ENCODE data around the gene UBL4A. TPM values are rescaled to one million over a fixed set of nuclear protein-coding genes. Genes with fewer than 3 reads are reported as not detected.
A peak's percentile ranks its signal among the peaks of the same experiment; 100 is the strongest.
"Not testable (repeated sequence)": the region's sequence is repeated elsewhere in the genome, so short reads cannot be mapped to it uniquely, and the experiment has no call there.

Gene UBL4A
- total RNA-seq, 1 donor from 2014 or later = 58.4 TPM

GRCh38 chrX:154512879-154513553 lies 26.6 kb upstream of the UBL4A start:
- no peak for DNase-seq (ENCODE audit: missing footprints)
- intact Hi-C loops (cut with DNase I) = no loop called here
- ATAC-seq = no peak

DNA sequence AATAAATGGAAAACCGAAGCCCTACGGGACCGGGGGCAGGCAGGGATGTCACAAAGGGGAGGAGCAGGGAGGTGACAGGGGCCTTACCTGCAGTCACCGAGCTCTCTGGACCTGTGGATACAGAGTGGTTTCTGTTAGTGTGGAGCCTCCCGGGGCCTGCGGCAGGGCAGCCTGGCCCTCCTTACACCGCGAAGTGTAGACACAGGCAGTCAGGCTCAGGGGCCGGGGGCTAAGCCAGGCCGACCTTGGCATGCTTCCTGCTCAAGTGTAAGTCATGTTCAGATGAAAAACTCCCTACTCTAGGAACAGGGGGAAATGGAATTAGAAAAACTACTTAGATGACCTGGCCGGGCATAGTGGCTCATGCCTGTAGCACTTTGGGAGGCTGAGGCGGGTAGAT lies 25.3 kb upstream of the UBL4A start:
- DNase-seq (ENCODE audit: missing footprints) = no peak
- no peak for ATAC-seq
- intact Hi-C loops (cut with DNase I) = no loop called here

DNA sequence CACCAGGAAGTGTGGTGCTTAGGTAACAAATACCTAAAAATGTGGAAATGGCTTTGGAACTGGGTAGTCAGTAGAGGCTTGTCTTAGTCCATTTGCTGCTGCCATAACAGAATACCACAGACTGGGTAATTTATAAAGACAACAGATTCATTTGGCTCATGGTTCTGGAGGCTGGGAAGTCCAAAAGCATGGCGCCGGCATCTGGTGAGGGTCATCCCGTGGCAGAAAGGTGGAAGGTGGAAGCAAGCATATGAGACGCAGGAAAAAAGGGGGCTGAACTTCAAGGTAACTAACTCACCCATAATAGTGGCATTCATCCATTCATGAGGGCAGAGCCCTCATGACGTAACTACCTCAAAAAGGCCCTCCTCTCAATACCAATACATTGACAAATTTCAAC lies 23.0 kb upstream of the UBL4A start:
- no peak for ATAC-seq
- DNase-seq (ENCODE audit: missing footprints) = no peak
- intact Hi-C loops (cut with DNase I) = no loop called here

DNA sequence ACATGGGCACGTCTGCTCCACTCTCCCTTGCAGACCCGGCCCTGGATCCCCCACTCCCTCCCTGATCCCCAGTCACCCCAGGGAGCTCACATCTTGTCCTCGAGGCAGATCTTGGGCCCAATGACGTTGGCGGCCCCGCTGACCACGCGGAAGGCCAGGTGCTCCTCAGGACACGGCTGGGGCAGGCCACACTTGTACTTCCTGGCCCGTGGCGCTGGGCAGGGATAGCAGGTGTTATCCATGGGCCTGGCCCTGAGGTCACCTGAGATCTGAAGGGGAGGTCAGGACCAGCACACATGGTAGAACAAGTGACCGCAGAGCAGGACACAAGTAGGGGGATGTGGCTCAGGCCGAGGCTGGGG lies 21.9 kb upstream of the UBL4A start:
- intact Hi-C loops (cut with DNase I) = no loop called here
- DNase-seq (ENCODE audit: missing footprints) (no peak), ATAC-seq (no peak)

- intact Hi-C loops (cut with DNase I) = no loop called here
- DNase-seq (ENCODE audit: missing footprints) (no peak), ATAC-seq (no peak)
Observed at GRCh38 chrX:154507673-154508383, 21.4 kb upstream of the UBL4A start.

DNA sequence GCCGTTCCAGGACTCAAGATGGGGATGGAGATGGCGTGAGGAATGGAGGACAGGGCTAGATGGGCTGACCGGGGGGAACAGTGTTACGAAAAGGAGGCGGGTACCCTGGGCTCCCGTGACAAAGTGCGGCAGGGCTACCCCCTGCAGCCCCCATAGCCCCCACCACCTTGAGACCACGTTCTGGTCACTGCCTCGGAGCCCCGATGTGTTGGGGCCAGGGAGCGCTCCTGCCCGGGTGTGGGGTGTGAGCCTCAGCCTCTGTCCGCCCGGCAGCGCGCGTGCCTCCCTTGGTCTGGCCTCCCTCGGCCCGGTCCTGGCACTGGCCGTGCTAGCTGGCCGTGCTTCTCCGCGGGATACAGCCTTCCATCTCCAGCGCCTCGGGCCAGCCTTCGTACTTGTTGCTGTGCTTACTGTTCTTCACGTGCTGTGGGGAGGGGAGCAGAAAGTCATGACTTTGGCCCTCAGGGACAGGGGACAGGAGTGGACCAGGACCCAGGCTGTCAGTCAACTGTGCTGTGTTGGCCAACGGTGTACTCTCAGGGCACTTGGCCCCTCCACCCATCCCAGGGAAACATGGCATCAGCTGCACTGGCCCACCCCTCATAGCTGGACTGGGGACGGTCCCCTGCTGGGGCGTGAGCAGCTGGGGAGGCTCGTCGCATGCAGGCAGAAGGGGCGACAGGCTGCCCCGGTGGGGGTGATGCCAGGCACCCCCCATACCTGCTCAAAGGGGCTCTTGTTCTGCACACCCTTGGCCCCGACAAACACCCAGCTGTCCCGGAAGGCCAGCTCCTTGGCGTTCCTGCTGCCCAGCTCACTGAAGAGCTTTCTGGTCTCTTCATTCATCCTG lies 20.3 kb upstream of the UBL4A start:
- ATAC-seq (no peak), DNase-seq (ENCODE audit: missing footprints) (no peak)
- intact Hi-C loops (cut with DNase I) = no loop called here

GRCh38 chrX:154505734-154506133 lies 19.3 kb upstream of the UBL4A start:
- no peak for DNase-seq (ENCODE audit: missing footprints)
- ATAC-seq = no peak
- intact Hi-C loops (cut with DNase I) = no loop called here

DNA sequence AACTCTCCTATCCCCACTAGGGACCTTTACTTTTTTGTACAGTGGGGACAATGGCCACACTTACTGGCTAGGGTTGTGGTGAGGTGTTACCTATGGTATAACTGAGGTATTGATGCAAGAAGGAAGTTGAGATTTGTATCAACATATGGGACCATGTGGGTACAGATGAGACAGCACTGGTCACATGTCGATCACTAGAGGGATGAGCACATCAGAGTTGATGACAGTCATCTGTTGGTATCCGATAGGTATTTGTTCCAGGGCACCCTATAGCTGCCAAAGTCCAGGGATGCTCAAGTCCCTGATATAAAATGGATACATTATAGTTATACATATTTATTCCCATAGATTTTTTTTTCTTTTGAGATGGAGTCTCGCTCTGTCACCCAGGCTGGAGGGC lies 16.6 kb upstream of the UBL4A start:
- no peak for ATAC-seq
- no peak for DNase-seq (ENCODE audit: missing footprints)
- intact Hi-C loops (cut with DNase I) = no loop called here

GRCh38 chrX:154502098-154502497 lies 15.7 kb upstream of the UBL4A start:
- ATAC-seq (no peak), DNase-seq (ENCODE audit: missing footprints) (no peak)
- intact Hi-C loops (cut with DNase I) = no loop called here

DNA sequence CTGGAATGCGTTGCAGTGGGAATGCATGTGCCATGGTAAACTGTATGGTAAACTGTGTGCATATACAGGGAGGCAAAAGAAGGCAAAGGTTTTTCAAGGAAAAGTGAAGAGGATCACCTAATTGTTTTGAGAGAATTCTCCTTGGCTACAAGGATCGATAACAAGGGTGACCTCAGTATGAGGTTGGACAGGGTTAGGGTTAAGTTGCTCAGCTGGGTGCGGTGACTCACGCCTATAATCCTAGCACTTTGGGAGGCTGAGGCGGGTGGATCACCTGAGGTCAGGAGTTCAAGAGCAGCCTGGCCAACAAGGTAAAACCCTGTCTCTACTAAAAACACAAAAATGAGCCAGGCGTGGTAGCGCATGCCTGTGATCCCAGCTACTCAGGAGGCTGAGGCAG lies 15.0 kb upstream of the UBL4A start:
- DNase-seq (ENCODE audit: missing footprints); intact Hi-C loops (cut with DNase I); ATAC-seq: not testable (repeated sequence)

DNA sequence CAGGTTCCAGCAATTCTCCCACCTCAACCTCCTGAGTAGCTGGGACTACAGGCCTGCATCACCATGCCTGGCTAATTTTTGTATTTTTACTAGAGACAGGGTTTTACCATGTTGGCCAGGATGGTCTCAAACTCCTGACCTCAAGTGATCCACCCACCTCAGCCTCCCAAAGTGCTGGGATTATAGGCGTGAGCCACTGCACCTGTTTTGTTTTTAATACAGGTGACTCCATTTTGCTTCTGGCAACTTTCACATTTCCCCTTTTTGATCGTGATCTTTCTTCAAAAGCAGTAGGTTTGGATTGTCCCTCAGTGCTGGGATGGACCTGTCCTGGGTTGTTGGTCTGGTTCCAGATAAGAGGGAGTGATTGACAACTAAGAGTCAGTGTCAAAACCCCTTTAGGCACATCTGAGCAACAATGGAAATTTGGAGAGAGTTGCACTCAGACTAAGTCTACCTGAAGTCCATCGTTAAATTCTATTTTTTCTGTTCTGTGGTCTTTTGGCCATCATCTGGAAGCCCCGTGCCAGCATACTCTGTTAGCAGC lies 10.2 kb upstream of the UBL4A start:
- intact Hi-C loops (cut with DNase I); ATAC-seq; DNase-seq (ENCODE audit: missing footprints): not testable (repeated sequence)

DNA sequence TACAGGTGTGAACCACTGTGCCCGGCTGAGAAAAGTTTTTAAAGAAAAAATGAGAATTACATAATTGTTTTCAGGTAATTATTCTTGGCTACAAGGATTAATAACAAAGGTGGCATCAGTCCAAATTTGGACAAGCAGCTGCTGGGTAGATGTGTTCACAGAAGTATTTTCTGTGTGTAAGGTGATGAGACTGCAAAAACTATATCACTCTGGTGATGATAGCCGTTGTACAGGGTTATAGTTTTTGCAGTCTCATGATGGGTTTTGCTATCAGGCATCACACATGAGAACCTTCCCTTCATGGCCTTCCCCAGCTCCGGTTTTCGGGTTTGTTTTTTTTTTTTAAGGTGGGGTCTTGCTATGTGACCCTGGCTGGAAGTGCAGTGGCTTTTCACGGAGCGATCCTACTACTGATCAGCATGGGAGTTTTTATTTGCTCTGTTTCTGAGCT lies 9.1 kb upstream of the UBL4A start:
- no peak for DNase-seq (ENCODE audit: missing footprints)
- ATAC-seq = no peak
- intact Hi-C loops (cut with DNase I) = no loop called here

DNA sequence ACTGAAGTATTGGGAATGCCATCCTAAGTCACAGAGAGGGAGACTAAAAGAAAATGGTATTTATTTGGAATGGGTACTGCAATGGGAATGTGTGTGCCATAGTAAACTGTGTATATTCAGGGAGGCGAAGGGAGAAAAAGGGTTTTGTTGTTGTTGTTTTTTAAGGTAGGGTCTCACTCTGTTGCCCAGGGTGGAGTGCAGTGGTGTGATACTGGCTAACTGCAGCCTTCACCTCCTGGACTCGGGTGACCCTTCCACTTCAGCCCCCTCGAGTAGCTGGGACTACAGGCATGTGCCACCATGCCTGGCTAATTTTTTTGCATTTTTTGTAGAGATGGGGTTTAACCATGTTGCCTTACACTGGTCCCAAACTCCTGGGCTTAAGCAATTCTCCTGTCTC lies 8.3 kb upstream of the UBL4A start:
- ATAC-seq = no peak
- intact Hi-C loops (cut with DNase I) = no loop called here
- DNase-seq (ENCODE audit: missing footprints) = no peak

DNA sequence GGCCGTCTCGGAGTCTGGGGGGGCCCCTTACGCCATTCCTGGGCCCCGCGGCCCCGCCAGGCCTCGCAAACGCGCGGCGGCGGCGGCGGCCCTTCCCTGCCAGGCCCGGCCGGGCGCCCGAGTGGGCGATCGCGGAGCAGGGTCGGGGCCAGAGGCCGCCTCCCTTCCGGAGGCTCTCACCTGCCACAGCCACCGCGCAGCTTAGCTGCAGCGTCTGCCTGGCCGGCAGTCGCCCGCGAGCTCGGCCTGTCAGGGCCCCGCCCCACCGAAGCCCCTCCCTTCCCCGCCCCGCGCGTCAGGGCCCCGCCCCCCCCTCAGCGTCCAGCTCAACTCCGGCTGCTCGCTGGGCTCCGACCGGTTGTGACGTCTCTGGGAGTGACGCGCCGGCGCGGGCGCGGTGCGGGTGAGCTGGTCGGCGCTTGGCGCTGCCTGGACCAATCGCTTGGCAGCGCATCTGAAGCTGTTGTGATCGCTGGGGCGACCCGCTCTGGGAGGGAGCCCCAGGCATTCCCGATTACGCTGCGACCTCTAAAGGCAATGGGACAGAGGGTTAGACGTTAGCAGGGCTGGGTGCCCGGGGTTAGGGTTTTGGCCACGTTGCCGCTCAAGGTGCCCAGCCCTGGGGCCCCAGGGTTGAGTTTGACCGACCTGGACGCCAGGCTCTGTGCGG lies 4.1 kb upstream of the UBL4A start, which contains the start of gene SLC10A3:
TSS of gene SLC10A3 (minus strand) at position 216 of the 670 bp plus-strand sequence. CDS start 1,689 bp downstream, outside the sequence.
- ATAC-seq (peak; percentile 94), DNase-seq (ENCODE audit: missing footprints) (peak; percentile 96)
- intact Hi-C loops (cut with DNase I) = no loop called here

DNA sequence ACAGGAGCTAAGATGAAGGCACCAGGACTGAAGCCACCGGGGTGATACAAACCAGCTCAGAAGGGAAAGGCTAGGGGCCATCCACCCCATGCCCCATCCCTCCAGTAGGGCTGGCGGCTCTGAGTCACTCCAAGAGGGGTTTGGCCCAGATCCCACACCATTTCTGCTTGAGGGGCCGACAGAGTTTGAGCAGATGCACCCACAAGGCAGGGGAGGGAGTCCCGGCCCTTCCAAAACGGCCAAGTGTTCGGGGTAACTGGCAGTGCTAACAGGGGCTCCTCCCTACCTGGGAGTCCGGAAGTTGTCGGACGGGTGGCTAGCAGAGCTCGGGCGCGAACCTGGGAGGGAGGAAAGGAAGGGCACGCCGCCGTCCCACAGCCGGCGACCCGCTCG lies 3.6 kb upstream of the UBL4A start:
- peak; percentile 1 for ATAC-seq
- intact Hi-C loops (cut with DNase I) = no loop called here
- DNase-seq (ENCODE audit: missing footprints) = peak; percentile 67

- intact Hi-C loops (cut with DNase I) = no loop called here
- ATAC-seq = no peak
- DNase-seq (ENCODE audit: missing footprints) = no peak
Observed at GRCh38 chrX:154489182-154489581, 2.8 kb upstream of the UBL4A start.

- intact Hi-C loops (cut with DNase I) = no loop called here
- DNase-seq (ENCODE audit: missing footprints) (peak; percentile 54), ATAC-seq (no peak)
Observed at GRCh38 chrX:154488336-154489075, 2.1 kb upstream of the UBL4A start.

Data from Right ventricle myocardium inferior (tissue), 1 donor.